Aorta (tissue), 4 donors: ENCODE data around the gene CCT6A. TPM values are rescaled to one million over a fixed set of nuclear protein-coding genes. Genes with fewer than 3 reads are reported as not detected.

Source experiments
- polyA plus RNA-seq, 2 donors: library from polyadenylated mRNA; stranded (reverse); fragments of 200-250 nt; gene quantifications; one replicate each; pipeline ENCODE4 v1.2.3, GENCODE V29; 2013
- total RNA-seq, 2 donors: library from RNA; stranded (reverse); fragmentation: NEBNext Ultra II Directional; extraction: Animal tissue kit (Norgen Biotek cat#: 25700); gene quantifications; one replicate each; pipeline ENCODE4 v1.2.1, GENCODE V29; 2021
- donor health status: healthy with polysubstance abuse.
- donor health status: Bipolar disorder and iron deficiency.
- donor health status: DM: no; HTN: no; CAD: no.
- donor health status: DM: yes; HTN: yes; CAD: no.

CCT6A gene
- total and polyA plus RNA-seq, 4 donors = 80.6 to 115 (median 85.4) TPM

Other genes starting within 250 kb of the CCT6A start
- not detected for gene SEPTIN14, start 189.0 kb upstream of the CCT6A start, total RNA-seq
- not detected for gene SEPTIN14, start 189.0 kb upstream of the CCT6A start, polyA plus RNA-seq
- gene ZNF713, start 164.3 kb upstream of the CCT6A start, total RNA-seq = 1 to 10 TPM; 2.6 to 4.8 TPM
- 1 to 10 TPM; 1.1 to 1.4 TPM for gene ZNF713, start 164.3 kb upstream of the CCT6A start, polyA plus RNA-seq
- 1 to 10 TPM; 8.6 to 9.0 TPM for gene MRPS17, start 99.9 kb upstream of the CCT6A start, total RNA-seq
- 1 to 10 TPM; 7.9 to 9.4 TPM for gene MRPS17, start 99.9 kb upstream of the CCT6A start, polyA plus RNA-seq
- 10 to 100 TPM; 40.9 to 47.8 TPM for gene NIPSNAP2, start 87.2 kb upstream of the CCT6A start, total RNA-seq
- 10 to 100 TPM; 34.3 to 53.1 TPM for gene NIPSNAP2, start 87.2 kb upstream of the CCT6A start, polyA plus RNA-seq
- gene PSPH, start 321 bp upstream of the CCT6A start, total RNA-seq = 1 to 10 TPM; 4.3 to 5.7 TPM
- 1 to 10 TPM; 7.4 TPM for gene PSPH, start 321 bp upstream of the CCT6A start, polyA plus RNA-seq
- gene SUMF2, start 12.5 kb downstream of the CCT6A start, total RNA-seq = 100 to 1,000 TPM in 1 of 2 donors, 10 to 100 TPM in 1; 95.2 to 118 TPM
- 100 to 1,000 TPM in 1 of 2 donors, 10 to 100 TPM in 1; 47.7 to 143 TPM for gene SUMF2, start 12.5 kb downstream of the CCT6A start, polyA plus RNA-seq
- 1 to 10 TPM; 4.6 to 9.3 TPM for gene PHKG1, start 41.2 kb downstream of the CCT6A start, total RNA-seq
- gene PHKG1, start 41.2 kb downstream of the CCT6A start, polyA plus RNA-seq = 10 to 100 TPM in 1 of 2 donors, 1 to 10 TPM in 1; 2.9 to 20.5 TPM
- gene CHCHD2, start 54.7 kb downstream of the CCT6A start, total RNA-seq = 100 to 1,000 TPM; 187 to 240 TPM
- gene CHCHD2, start 54.7 kb downstream of the CCT6A start, polyA plus RNA-seq = 100 to 1,000 TPM; 379 to 492 TPM
- 1 to 10 TPM in 1 of 2 donors, under 1 TPM in 1; 0.62 to 1.1 TPM for gene NUPR2, start 64.7 kb downstream of the CCT6A start, total RNA-seq
- 1 to 10 TPM; 1.3 to 3.3 TPM for gene NUPR2, start 64.7 kb downstream of the CCT6A start, polyA plus RNA-seq